ENCODE data around the gene ERLEC1.

DNA sequence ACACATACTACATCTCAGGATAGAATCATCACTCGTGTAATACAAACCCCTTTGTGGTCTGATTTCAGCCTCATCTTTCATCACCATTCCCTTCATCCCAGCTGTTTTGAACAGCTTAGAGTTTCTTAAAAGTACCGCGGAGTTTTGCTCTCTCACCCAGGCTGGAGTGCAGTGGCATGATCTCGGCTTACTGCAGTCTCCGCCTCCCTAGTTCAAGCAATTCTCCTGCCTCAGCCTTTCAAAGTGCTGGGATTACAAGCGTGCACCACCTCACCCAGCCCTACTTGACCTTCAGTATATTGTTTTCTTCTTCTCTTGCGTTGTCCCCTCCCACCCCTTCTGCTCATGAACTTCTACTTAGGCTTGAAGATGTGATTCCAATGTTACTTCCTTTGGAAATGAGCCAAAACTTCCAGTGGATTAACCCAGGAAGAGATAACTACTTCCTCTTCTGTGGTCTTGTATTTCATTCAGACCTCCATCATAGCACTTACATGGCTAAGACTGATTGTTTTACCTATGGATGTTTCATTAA is 15.8 kb downstream of the ERLEC1 start:
- TF ChIP-seq, protein P1, sequence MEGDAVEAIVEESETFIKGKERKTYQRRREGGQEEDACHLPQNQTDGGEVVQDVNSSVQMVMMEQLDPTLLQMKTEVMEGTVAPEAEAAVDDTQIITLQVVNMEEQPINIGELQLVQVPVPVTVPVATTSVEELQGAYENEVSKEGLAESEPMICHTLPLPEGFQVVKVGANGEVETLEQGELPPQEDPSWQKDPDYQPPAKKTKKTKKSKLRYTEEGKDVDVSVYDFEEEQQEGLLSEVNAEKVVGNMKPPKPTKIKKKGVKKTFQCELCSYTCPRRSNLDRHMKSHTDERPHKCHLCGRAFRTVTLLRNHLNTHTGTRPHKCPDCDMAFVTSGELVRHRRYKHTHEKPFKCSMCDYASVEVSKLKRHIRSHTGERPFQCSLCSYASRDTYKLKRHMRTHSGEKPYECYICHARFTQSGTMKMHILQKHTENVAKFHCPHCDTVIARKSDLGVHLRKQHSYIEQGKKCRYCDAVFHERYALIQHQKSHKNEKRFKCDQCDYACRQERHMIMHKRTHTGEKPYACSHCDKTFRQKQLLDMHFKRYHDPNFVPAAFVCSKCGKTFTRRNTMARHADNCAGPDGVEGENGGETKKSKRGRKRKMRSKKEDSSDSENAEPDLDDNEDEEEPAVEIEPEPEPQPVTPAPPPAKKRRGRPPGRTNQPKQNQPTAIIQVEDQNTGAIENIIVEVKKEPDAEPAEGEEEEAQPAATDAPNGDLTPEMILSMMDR (IDR thresholded peaks at IDR 0.05): no peak
- TF ChIP-seq POLR2AphosphoS5 (IDR thresholded peaks at IDR 0.05) (no peak), POLR2A (IDR thresholded peaks at IDR 0.05) (no peak), EP300 (IDR thresholded peaks at IDR 0.05) (no peak)

Measured in upper lobe of left lung (tissue), 4 donors.